Stimulated activated CD4-positive, alpha-beta T cell treated with anti-CD3 and anti-CD28 coated beads, TNF-alpha, amount 100 ng/mL, for 24 hours (primary cell): ENCODE data around the gene SIDT2.
A peak's percentile ranks its signal among the peaks of the same experiment; 100 is the strongest.

Source experiments
- DNase-seq, 3 experiments: peaks; one replicate each; pipeline ENCODE4 v3.0.0-alpha.2; 2020; ENCODE audit warnings: low read depth in 3 of 3

Gene SIDT2

DNA sequence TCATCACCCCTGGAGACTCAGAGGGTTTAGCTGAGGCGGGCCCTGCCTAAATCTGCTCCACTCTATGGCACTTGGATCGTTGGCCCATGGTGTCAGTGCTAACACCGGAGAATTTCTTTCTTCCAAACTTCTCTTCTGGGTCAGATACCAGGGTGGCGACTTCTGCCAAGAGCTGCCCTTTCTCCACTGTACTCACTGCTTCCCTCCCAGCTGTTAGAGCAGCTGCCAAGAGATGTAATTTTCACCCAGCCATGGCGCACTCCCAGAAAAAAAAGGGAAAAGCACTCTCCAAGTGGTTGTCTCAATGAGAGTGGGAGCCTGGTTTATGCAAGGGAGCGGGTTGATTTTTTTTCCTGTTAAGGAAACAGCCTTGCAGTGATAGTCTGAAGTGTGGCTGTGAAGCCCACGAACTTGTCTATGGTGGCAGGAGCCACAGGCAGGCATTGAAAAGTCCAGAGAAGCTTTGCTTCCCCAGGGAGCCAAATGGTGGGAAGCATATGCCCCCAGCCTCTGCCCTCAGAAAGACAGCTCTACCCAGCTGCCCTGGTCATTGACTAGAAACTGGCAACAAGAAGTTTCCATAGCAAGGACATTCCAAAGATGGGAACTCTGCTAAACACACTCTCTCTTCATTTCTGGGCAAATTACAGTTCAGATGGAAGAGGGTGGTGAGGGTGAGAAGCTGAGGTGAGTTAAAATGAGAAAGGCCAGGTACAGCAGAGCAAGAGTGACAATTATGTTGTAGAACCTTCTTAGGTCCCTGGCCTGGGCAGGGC is 42.6 kb downstream of the SIDT2 start:
- DNase-seq = no peak

DNA sequence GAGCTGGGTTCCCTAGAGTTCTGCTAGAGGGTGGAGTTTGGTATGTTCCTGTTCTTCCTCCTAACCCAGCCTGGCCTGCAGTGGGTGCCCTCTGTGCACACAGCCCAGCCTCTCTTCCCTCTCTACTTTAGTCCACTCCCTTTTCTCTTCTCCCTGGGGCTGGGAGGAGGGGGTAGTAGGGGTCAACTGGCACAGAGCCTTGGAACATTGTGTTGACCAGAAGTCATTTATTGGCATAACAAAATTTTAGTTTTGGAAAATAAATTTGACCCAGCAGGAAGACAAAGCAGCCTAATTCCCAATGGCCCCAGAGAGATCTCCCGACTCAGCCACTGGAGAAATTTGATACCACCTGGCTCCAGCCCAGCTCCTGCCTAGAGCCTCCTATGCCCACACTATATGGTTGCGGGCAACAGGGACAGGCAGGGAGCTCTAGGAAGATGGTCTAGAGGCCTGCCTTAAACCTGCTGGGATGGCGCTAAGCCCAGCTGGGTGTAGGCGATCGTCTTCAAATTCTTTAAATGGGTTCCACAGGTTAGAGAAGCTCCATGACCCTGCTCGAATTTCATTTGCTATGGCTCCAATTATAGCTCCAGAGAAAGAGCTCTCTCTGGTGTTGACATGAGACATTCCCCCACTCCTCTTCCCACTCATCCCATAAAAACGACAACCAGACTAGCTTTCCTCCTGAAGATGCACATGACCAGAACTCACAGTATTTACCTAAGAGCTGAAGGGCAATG is 43.4 kb downstream of the SIDT2 start:
- DNase-seq = no peak

- no peak for DNase-seq
Measured at GRCh38 chr11:117222991-117223740, 44.6 kb downstream of the SIDT2 start.

DNA sequence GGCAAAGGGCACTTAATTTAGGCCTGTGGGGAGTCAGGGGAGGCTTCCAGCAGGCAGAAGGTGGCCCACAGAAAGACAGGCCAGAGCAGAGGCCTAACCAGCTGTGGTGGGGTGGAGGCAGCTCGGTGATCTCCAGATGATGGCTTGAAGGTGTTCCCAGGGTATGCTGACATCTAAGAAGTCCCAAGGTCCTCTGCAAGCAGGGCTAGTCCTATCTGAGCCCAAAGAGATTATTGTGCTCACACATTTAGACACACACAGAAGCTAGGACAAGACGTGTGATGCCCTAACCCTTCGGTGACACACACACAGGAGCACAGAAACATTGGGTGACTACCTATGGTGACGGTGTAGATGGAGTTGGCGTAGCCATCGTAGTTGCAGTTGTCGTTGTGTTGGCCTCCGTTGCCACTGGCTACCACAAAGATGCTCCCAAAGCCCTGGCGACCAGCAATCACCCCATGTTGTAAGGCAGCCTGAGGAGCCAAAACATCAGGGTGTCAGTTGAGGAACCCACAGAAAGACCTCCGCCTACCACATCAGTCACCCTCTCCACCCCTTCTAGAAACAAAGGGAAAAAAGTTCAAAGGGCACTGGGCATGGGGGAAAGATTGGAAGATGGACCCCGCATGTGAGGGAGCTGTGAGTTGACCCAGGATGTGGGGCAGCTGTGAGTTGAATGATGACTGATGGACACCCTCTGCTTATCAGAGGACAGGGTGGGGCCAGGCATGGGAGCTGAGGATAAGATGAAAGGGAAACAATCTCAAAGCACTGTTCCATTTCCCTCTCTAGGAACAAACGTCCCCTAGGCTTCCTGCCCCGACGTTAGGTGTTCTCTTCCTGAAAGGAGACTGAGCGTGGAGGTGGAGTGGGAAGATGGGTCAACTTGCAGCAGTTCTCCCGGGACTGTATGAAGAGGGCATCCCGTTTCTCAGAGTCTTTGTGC is 45.5 kb downstream of the SIDT2 start:
- DNase-seq = no peak

GRCh38 chr11:117225553-117226170 is 47.1 kb downstream of the SIDT2 start:
- DNase-seq = no peak

GRCh38 chr11:117226388-117227385 is 48.1 kb downstream of the SIDT2 start:
- DNase-seq = no peak

DNA sequence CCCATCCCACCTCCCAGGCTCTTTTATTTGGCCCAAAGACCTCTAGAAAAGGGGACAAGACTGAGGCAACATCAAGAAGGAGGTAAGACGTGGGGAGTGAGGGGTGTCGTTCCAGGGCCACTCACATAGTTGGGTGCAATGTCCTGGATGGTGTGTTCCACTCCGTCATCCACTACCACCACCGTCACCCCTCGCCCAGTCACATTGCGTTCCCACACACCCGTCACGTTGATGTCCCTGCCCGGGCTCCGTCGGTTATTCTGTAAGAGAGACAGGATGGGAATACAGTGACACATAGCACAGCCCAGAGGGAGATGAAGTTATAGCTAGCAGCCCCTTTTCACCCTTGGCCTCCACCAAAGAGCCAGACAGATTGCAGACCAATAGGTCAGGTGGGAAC is 49.5 kb downstream of the SIDT2 start:
- no peak for DNase-seq

DNA sequence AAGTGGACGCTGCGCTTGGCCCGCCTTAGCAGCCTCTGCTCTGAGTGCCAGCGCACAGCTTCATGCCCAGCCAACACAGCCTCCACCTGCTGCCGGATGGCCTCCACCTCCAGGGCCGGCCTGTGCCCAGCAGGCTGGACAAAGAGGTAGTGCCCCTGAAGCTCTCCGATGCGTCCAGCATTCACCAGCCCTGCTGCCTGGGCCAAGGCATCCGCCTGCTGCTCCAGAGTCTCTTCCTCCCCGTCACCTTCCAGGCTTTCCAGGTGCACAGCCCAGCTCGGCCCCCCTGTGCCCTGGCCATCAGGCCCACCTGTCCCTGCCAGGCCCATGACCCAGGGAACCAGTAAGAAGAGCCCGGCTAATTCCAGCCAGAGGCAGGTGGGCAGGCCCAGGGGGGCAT is 50.9 kb downstream of the SIDT2 start:
- DNase-seq = no peak

DNA sequence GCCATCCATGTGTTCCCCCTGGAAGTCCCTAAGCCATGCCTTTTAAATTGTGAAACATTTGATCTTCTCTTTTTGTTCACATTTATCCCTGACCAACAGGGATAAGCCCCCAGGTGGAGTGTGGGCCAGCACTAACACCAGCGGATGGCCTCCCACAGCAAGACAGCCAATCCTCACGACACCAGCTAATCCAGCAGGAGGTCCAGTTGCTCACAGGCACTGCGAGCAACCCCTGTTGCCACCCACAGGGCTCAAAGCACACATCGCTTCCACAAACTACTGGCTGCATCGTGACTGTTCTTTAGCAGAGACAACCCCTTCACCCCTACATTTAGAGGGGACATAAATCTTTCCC is 51.4 kb downstream of the SIDT2 start:
- no peak for DNase-seq

DNA sequence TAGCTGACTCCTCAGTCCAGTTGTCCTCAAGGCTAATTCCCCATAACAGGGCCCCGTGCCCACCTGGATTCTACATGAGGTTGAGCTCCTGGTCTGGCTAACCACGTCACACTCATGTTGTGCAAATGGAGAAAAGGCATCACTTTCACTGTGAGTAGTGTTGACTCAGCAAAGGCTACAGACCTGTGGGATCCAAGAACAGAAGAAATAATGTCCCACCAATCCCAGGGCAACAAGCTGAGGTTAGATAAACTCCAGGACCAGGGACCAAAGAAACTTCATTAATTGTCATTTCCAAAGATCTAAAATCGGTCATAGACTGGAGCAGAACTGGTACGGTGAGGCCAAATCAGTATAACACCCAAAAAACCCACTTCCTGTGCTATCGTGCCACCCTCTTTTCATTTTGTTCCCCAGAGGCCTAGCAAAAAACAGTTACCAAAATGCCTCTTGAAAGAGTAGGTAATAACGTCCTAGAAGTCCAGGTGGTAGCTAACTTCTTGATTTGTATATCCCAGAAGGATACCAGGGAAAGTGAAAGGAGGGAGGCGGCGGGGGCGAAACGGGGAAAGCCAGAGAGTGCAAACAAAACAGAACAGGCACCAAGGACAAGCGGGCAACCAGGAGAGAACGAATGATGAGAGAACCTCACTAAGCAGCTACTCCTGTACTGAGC is 51.9 kb downstream of the SIDT2 start:
- DNase-seq = peak; percentile 18 to 53 (median 43)

- no peak for DNase-seq
Measured at GRCh38 chr11:117230999-117231841, 52.7 kb downstream of the SIDT2 start.

GRCh38 chr11:117231842-117232091 is 53.2 kb downstream of the SIDT2 start, which contains the start of gene PCSK7:
Gene PCSK7, minus strand, starts transcription at chr11:117232073. Its CDS starts 2,229 bp downstream, at chr11:117229844.
- peak in 1 of 3 experiments; percentile 36 for DNase-seq

DNA sequence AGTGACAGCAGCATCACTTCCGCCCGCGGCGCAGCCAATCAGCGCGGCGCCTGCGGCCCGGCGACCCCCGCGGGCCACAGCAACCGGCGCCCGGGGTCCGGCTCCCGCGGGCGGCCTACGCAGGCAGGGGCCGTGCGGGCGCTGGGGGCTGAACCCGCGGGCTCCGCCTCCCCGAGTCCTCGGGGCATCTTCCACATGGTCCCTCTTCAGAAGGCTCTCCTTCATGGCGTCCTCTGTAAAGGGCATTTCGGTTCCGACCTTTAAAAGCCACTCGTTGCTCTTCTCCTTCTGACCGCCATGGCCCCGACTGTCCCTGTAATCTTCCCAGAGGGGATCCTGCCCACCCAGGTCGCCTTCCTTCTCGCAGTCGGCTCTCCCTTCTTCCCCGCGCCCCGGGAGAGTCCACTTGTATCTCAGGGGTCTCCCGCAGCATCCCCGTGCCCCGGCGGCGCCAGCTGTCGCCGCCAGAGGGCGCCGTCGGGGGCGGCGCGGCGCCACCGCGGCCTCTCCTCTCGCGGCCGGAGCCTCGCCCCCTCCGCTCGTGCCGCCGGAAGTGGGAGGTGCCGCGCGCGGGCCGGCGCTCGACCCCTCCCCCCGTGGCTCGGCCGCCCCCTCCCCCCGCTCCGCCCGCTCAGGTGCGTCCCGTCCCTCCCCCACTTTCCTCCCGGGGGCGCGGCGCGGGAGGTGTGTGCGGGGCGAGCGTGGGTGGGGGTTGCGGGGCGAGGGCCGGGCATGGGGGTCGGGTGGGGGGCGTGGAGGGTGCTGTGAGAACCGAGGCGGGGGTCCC is 53.7 kb downstream of the SIDT2 start, which contains the start of gene RNF214:
Gene RNF214, plus strand, starts transcription at position 580 of the 787 bp plus-strand sequence. CDS start 1,602 bp downstream, outside the sequence.
- DNase-seq = peak; percentile 51 to 72 (median 58)

DNA sequence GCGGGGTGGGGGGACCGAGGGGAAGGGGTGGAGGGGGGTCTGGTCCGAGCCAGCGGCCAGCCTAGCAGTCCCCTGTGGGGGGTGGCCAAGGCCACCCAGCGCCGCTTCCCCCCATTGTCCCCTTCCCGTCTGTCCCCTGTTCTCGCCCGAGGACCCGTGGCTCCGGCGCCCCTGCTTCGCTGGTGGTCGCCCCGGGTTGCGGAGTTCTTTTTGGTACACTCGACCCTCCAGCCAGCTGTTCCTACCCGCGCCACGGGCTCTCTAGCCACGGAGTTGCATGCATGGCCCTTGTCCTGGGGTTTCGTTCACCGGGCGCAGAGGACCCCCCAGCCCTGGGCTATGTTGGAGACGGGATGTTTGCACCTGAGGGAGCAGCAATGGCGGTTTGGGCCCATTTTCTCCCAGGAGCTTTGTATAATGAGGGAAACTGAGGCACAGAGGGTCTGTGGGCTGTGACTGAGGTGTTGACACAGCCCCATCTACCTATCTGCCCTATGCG is 54.4 kb downstream of the SIDT2 start:
- DNase-seq = no peak

DNA sequence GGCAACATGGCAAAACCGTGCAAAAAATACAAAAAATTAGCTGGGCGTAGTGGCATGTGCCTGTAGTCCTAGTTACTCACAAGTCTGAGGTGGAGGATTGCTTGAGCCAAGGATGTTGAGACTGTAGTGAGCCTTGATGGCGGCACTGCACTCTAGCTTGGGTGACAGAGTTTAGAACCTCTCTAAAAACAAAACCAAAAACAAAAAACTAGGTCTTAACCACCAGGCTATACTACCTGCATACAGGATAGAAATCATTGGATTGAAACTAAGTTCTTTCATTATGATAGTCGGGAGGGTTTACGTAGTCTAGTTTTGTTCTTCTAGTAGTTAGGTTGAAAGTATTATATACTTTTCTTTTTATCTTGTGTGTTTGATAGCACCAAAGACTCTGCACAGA is 59.7 kb downstream of the SIDT2 start:
- DNase-seq = no peak

DNA sequence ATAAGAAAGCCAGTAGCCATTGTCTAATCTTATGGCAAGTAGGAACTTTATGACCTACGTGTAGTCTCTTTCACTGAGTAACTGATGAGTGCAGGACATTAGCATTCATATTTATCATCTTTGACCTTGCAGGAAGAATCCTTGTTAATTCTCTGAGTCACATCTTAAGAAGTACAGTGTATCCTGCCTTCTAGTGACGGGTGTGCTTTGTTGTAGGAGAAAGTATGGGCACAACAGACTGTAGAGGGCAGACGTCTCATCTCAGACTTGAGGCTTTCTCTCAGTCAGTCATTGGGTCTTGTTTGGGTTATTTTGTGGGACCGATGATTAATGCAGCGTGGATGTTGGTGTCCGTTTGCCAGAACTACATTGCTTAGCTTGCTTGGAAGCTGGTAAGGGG is 60.8 kb downstream of the SIDT2 start:
- no peak for DNase-seq
